ENCODE data around the gene MPZL3.

DNA sequence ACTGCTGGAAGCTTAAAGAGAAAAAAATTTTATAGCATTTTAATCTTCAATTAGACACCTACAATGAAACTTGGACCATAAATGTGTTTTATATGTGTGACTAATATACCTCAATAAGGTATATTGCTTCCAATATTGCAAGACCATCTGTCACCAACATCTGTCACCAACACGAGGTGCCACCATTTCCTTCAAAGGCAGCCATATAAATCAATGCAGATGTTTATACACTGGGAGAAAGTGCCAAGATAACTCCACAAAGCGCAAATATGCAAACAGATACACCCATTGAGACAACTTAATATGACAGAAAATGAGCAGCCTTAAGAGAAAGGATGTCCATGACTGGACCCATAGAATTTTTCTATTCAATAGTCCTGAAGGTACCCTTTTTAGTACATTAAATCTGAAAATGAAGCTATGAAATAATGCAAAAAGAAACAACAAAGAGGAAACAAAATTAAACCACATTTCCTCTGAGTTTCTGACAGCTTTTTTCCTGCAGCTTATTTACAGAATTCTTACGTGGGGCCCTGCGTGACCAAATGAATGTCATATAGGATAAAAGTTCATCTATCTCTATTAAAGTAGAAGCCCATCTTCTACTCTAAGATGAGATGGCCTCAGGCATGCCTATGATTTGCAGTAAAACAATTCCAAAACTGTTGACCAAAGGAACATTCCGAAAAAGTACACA is 12.5 kb downstream of the MPZL3 start:
- TF ChIP-seq, protein P1, sequence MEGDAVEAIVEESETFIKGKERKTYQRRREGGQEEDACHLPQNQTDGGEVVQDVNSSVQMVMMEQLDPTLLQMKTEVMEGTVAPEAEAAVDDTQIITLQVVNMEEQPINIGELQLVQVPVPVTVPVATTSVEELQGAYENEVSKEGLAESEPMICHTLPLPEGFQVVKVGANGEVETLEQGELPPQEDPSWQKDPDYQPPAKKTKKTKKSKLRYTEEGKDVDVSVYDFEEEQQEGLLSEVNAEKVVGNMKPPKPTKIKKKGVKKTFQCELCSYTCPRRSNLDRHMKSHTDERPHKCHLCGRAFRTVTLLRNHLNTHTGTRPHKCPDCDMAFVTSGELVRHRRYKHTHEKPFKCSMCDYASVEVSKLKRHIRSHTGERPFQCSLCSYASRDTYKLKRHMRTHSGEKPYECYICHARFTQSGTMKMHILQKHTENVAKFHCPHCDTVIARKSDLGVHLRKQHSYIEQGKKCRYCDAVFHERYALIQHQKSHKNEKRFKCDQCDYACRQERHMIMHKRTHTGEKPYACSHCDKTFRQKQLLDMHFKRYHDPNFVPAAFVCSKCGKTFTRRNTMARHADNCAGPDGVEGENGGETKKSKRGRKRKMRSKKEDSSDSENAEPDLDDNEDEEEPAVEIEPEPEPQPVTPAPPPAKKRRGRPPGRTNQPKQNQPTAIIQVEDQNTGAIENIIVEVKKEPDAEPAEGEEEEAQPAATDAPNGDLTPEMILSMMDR (IDR thresholded peaks at IDR 0.05): no peak
- TF ChIP-seq POLR2A (IDR thresholded peaks at IDR 0.05): no peak
